HG02938 (cell line): ENCODE measurements around the gene IGFBP6.
A peak's percentile ranks its signal among the peaks of the same experiment; 100 is the strongest.

Experiments
- ATAC-seq: cut with Tn5 transposase; IDR thresholded peaks from one replicate; pipeline ENCODE4 v1.9.1; 2021; ENCODE audit warnings: mild to moderate bottlenecking, moderate library complexity; ENCODE audit not compliant: unreplicated experiment

The IGFBP6 gene, protein sequence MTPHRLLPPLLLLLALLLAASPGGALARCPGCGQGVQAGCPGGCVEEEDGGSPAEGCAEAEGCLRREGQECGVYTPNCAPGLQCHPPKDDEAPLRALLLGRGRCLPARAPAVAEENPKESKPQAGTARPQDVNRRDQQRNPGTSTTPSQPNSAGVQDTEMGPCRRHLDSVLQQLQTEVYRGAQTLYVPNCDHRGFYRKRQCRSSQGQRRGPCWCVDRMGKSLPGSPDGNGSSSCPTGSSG

DNA sequence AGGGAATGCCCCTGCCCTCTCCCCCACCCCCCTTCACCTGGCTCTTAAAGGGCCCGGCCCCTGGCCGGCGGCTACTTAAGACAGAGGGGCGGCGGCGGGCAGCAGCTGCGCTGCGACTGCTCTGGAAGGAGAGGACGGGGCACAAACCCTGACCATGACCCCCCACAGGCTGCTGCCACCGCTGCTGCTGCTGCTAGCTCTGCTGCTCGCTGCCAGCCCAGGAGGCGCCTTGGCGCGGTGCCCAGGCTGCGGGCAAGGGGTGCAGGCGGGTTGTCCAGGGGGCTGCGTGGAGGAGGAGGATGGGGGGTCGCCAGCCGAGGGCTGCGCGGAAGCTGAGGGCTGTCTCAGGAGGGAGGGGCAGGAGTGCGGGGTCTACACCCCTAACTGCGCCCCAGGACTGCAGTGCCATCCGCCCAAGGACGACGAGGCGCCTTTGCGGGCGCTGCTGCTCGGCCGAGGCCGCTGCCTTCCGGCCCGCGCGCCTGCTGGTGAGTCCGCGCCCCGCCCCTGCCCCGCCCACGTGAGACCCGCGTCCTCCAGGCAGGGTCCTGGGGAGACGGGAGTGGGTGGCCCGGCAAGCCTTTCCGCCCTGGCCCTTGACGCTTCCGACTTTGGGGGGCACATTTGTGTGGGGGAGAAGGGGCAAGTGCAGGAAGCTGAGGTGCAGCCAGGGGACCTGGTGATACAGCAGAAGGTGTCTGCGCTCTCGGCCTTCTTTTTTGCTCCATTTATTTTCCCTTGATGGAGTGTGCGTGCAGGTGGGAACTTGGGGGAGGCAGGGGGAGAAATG, at the start of gene IGFBP6:
IGFBP6 (plus strand) TSS at position 104 of the 790 bp plus-strand sequence; CDS start at position 155, 51 bp downstream.
- no peak for ATAC-seq

DNA sequence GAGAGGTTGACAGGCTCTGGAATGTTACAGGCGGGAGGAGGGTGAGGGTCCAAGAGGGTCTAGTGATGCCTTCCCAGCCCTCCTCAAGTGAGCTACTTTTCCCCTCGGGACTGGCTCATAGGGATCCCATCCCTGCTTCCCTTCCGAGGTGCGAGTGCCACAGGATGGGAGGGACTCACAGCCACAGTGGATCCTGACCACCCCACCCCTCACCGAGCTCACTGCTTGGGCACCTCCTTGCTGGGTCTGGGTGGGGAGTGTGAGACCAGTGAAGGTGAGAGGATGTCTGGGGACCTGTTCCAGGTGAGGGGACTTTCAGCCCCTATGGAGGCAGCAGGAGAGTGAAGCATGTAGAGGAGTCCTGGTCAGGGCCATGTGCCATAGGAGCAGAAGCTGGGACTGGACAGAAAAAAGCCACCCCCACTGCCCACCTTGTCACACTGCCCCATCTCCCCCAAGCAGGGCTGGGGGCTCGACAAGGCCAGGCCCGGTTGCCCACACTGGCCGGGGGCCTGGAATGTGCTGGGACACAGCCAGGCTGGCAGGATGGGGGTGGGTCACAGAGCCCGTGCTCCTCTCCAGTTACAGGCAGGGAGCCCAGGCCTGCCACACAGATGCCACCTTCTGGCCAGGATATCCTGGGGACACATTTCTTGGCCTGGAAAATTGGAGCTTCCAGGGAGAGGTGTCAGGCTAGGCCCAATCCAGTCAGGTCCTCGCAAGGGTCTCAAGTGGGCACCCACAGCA, 49.3 kb upstream of the IGFBP6 start:
- ATAC-seq = no peak

DNA sequence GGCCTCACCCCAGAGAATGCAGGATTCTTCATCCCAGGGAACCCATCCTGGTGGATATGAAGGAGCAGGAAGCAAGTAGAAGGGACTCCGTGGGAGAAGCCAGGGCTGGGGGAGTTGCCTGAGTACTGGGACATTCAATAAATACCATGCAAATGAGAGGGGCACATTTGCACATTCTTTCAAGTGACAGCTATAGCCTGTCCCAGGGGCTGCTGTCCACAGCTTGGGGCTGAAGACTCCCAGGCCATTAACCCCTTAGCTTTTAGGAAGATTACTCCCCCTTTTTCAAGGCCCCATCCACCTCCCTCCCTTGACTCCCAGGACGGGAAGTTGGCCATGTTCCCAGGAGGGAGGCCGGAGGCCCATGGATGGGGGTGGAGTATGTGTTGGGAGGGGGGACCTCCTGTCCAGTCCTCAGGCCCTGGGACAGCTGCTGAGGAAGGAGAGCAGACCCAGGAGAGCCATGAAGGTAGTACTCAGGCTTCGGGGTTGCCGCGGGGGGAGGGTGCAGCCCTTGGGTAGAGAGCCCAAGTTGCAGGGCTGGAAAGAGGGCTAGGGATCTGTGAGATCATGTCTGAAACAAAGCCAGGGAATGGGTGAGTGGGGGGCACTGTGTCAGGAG, 48.6 kb upstream of the IGFBP6 start:
- ATAC-seq = no peak

DNA sequence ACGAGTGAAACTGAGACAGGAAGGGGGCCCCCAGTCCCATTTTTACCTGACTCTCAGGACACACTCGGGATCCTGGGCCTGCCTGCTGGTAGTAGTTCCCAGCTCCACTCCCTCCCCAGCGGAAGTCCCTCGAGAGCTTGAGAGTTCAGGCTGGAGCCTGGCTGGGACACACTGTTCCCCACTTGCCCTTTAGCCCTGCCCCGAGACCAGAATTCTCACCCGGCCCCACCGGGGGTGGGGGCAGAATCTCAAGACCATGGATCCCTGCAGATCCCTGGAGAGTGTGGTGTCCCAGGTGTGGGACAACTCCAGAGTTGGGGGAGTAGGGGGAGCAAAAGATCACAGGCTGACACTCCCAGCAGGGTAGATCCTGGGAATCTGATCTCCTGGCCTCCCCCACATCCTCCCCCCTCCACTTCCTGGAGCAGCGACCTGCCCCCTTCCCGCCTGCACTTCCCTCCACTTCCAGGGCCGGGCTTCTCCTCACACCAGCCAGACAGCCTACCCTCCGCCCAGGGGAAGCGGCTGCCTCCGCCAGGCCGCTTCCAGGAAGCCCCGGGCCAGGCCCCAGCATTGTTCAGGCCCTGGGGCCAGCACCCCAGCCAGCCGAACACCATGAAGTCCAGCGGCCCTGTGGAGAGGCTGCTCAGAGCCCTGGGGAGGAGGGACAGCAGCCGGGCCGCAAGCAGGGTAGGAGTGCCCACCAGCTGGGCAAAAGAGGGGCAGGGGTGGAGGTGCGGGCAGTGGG, 47.7 kb upstream of the IGFBP6 start, which contains the start of gene TNS2:
TNS2 (plus strand) TSS at position 495 of the 748 bp plus-strand sequence; CDS start at position 616, 121 bp downstream.
- ATAC-seq = no peak

DNA sequence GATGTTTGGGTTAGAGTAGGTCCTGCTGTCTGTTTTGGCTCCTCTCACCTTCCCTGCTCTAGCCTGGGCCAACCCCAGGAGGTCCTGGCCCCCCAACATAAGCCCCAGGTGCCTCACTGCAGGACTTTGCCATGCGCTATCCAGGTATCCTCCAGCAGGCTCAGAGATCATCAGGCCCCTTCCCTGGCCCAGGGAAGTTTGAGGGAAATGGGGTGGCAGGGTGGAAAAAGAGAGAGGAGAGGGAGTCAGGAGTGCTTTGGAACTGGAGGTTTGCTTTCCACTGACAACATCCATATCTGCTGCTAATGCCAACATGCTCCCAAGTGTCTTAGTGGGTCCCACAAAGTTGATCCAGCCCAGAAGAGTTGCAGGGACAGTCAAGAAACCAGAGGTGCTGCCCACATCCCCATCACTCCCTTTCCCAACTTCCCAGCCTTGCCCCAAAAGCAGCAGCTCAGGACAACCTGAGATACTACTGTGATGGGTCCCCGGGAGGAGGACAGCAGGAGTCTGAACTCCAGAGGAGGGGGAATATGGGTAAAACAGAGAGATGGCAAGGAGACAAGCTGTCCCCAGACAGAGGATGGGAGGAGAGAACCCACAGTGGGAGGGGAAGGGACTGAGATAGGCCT, 46.9 kb upstream of the IGFBP6 start:
- ATAC-seq = no peak

DNA sequence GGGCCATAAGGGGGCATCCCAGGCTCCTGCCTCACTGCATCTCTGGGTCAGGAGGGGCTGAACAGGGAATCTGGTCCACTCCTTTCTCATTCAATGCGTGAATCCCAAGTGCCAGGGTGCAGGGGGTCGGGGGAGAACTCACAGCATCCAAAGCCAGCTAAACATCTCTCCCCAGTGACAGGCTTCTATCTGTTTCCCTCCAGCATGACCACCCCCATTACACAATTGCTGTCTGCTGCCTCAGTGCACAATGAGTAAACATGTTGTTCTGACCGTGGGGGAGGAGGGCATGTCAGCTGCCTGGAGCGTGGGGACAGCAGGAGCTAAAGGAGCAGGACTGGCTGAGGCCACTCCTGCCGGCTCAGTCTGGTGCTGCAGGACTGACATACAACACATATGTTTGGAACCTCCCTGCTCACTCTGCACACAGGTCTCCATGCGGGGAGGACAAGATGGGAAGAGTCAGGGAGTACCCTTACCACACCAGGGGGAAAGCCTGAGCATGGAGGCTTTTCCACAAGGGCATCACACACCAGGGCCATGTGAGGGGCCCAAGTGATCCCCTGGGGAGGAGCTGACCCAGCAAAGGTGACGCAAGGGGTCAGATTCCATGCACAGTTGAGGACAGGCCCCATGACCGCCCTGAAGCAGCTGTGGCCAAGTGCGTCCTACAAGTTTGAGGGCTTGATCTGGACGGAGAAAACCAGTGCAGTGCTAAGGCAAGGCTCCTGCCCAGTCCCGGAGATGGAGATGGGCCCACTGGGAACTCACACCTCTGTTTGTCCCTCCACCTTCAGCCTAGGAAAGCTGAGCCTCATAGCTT, 46.2 kb upstream of the IGFBP6 start:
- ATAC-seq = no peak

DNA sequence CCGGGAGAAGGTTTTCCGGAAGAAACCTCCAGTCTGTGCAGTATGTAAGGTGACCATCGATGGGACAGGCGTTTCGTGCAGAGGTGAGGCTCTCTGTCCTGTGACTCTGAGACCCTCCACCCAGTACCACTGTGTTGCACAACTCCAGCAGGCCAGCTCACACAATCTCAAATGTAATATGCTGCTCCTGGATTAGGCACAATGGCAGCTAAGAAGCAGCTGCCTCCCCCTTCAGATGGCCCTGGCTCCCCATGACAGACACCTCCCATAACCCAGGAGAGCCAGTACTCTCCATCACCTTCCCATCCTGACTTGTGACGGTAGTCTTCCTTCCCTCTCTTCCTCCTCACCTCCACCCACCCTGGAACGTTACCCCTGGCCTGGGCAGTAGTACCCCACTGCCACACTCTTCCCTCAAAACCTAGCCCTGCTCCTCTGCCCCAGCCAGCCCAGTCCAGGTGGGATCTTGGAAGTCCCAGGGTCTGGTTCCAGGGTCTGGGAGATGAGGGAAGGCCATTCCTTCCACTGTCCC, 45.5 kb upstream of the IGFBP6 start:
- ATAC-seq = no peak

DNA sequence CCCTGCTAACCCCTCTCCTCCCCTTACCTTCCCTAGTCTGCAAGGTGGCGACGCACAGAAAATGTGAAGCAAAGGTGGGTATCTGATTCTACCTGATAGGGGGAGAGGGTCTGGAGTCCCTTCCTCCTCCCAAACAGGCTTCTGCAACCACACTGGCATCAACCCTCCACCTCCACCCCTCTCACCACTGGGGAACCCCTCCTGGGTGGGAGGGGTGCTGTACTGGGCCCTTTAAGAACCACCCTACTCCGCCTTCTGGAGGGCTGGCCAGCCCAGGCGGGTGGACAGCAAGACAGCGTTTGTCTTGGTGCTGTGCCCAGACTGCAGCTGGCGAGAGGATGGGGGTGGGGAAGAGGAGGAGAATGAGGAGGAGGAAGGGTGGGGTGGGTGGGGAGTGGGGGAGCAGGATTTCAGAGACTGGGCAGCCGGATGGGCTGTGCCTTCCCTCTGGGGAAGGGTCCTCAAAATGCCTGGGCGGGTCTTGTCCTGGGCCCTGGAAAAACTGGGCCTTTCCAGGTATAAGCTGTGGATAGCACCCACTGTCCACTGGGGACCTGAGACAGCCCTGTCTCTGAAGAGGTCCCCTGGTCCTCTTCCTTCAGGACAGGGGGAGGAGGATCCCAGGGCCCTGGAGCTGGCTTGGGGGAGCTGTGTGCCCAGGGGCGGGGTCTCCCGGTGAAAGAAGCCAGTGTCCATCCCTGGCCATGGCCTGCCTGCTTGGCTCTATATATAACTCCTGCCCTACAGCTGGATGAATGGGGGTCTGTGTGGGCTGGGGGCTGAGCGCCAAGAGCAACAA, 44.8 kb upstream of the IGFBP6 start:
- no peak for ATAC-seq

DNA sequence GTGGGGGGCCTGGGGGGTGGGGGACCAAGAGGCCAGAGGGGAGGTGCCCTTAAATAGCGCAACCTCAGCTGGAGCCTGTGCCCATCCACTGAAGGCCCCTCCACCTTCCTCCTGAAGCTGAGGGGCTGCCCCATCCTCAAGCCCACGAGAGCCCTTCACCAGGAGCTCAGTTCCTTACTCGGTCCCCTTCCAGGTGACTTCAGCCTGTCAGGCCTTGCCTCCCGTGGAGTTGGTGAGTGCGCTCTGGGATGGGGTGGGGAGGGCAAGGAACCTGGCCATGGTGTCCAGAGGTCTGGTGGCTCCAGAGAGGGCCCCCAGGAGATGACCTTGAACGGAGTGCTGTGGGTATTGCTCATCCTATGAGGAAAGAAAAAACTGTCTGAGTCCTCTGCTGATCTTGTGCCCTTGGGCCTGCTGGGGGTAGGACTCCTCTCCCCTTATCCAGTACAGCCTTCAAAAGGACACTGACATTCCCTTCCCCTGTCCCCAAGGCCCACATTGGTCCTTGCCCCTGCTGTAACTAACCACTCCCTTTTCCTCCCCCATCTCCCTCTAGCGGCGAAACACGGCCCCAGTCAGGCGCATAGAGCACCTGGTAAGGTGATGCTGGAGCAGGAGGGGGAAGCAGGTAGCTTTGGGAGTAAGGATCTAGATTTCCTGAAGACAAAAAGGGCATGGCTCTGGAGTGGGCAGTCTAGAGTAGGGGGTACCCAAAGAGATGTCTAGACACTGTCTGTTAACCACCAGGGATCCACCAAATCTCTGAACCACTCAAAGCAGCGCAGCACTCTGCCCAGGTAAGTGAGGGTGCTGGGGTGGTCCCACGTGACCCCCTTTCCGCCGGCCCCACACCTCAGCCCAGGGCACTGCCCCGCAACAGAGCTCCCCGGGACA, 44.0 kb upstream of the IGFBP6 start:
- no peak for ATAC-seq

DNA sequence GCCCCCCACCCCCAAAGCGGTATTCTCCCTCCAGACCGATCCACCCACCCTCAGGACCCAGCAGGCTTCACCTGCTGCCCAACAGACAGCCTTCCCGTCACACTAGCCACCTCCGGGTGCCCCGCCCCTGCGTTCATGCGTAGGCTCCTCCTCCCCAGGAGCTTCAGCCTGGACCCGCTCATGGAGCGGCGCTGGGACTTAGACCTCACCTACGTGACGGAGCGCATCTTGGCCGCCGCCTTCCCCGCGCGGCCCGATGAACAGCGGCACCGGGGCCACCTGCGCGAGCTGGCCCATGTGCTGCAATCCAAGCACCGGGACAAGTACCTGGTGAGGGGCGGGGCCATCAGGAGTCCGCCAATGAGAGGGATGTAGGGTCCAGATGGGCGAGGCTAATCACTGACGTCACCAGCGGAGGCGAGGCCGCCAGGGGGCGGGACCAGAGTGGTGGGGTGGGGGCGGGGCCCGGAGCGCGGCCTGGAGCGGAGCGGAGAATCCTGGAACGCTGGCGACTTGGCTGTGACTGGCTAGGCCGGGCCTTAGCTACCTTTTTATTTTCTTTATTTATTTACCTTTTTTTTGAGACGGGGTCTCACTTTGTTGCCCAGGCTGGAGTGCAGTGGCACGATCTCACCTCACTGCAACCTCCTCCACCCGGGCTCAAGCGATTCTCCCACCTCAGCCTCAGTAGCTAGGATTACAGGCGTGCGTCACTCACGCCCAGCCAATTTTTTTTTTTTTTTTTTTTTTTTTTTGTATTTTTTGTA, 43.2 kb upstream of the IGFBP6 start:
- peak; percentile 75 for ATAC-seq

DNA sequence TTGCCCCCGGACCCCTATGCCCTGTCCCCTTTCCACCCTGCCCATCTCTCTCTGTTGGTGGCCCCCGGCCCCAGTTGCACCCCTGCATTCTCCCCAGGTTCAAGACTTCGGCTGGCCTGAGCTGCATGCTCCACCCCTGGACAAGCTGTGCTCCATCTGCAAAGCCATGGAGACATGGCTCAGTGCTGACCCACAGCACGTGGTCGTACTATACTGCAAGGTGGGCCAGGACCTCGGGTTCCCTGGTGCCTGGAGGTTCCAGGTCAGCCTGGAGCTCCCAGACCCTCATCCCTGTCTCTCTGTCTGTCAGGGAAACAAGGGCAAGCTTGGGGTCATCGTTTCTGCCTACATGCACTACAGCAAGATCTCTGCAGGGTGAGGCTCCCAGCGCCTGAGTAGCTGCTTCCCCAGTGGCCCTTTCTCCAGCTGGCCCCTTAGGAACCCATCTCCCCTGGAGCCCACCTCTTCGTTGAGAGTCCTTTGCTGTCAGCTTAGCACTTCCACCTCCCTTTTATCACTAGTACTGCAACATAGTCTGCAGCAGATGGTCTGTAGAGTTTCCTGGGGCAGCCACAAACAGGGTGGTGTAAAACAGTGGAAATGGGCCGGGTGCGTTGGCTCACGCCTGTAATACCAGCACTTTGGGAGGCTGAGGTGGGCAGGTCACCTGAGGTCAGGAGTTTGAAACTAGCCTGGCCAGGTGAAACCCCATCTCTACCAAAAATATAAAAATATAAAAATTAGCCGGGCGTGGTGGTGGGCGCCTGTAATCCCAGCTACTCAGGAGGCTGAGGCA, 41.8 kb upstream of the IGFBP6 start:
- ATAC-seq = no peak

DNA sequence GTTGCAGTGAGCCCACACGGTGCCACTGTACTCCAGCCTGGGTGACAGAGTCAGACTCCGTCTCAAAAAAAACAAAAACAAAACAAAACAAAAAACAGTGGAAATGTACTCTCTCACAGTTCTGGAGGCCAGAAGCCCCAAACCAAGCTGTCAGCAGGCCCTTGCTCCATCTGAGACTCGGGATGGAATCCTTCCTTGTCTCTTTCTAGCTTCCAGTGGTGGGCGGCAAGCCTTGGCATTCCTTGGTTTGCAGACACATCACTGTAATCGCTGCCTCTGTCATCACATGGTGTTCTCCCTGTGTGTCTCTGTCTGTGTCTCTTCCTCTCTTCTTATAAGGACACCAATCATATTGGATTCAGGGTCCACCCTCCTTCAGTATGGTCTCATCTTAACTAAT, 41.2 kb upstream of the IGFBP6 start:
- ATAC-seq = no peak

DNA sequence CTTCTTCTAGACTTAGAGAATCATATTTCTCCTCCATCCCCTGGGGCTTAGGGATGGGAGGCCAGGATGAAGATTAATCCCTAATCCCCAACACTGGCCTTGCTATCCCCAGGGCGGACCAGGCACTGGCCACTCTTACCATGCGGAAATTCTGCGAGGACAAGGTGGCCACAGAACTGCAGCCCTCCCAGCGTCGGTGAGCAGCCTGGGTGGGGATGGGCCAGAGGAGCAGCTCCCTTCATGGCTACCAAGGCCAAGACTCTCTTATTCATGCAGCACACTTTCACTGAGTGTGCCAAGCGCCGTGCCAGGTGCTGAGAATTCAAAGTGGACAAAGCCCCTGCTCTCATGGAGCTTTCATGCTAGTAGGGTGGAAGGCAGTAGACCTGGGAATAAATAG, 40.6 kb upstream of the IGFBP6 start:
- no peak for ATAC-seq

DNA sequence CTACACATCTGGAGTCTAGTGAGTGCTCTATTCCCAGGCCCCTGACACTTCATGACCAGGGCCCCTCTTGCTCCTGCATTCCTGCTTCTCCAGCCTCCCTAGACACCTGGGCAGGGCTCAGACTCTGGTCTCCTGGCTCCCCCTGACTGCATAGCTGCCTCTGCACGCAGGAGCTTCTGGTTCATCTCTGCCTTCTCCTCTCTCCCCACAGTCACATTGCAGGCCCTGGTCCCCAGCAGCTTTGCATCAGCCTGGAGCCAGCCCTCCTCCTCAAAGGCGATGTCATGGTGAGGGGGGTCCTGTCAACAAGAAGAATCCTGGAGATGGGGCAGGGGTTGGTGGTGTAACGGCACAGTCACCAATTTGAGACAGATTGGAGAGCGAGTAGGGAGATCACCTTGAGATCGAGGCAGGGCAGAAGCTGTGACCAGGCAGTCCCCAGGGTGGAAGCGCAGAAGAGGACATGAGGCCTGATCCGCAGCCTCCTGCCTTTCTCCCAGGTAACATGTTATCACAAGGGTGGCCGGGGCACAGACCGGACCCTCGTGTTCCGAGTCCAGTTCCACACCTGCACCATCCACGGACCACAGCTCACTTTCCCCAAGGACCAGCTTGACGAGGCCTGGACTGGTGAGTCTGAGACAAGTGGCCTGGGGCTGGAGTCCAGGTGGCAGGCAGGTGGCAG, 39.5 kb upstream of the IGFBP6 start:
- no peak for ATAC-seq
